H1 (cell line): ENCODE measurements around the gene HPS3. TPM values are rescaled to one million over a fixed set of nuclear protein-coding genes. Genes with fewer than 3 reads are reported as not detected.

Experiments
- CTCF ChIA-PET: fragments of 300-600 bp; sonication (Branson Sonifier 250); formaldehyde crosslinking; loops from one replicate; lab custom pipeline; 2021; ENCODE audit not compliant: partially characterized antibody; lab: Charles Lee
- POLR2A ChIA-PET: fragments of 300-600 bp; sonication (Branson Sonifier 250); formaldehyde crosslinking; loops from one replicate; lab custom pipeline; 2021; ENCODE audit warnings: inconsistent platforms; ENCODE audit not compliant: partially characterized antibody; lab: Charles Lee
- DNase-seq, 2 experiments: peaks; one replicate each; pipeline versions ENCODE4 v3.0.0 to v3.0.0-alpha.2; 2010 to 2022; ENCODE audit warnings: low spot score in 2 of 2, low read depth in 1 of 2, mixed read lengths in 1 of 2
- FAIRE-seq: peaks from 2 replicates; lab custom pipeline; 2011; peaks lifted over from hg19 to GRCh38; lab: Jason Lieb, UNC
- H2AFZ ChIP-seq: 2 replicates; pipeline ENCODE4 v1.8.1; 2012; ENCODE audit warnings: low read length, inconsistent platforms
- H2AK5ac ChIP-seq: 2 replicates; pipeline ENCODE4 v1.6.1; 2013; ENCODE audit warnings: low read depth, low read length
- H2BK120ac ChIP-seq: replicated peaks from 2 replicates; pipeline ENCODE3; 2013; ENCODE audit warnings: low read depth, low read length, inconsistent platforms
- H2BK12ac ChIP-seq: 2 replicates; pipeline ENCODE4 v1.6.1; 2013; ENCODE audit warnings: low read depth, low read length
- H2BK15ac ChIP-seq: 2 replicates; pipeline ENCODE4 v1.6.1; 2013; ENCODE audit warnings: low read length
- H2BK20ac ChIP-seq: 2 replicates; pipeline ENCODE4 v1.6.1; 2013; ENCODE audit warnings: low read length
- H2BK5ac ChIP-seq: 2 replicates; pipeline ENCODE4 v1.6.1; 2013; ENCODE audit warnings: low read depth, low read length
- H3K14ac ChIP-seq: 2 replicates; pipeline ENCODE4 v1.6.1; 2013; ENCODE audit warnings: inconsistent platforms; ENCODE audit not compliant: insufficient read length
- H3K18ac ChIP-seq: 2 replicates; pipeline ENCODE4 v1.6.1; 2013; ENCODE audit warnings: low read length; ENCODE audit errors: extremely low read depth
- H3K23ac ChIP-seq: 2 replicates; pipeline ENCODE4 v1.6.1; 2013; ENCODE audit warnings: inconsistent platforms; ENCODE audit not compliant: insufficient read length
- H3K23me2 ChIP-seq: 2 replicates; pipeline ENCODE4 v1.6.1; 2013; ENCODE audit warnings: low read depth, low read length
- H3K27ac ChIP-seq: 2 replicates; pipeline ENCODE4 v1.6.1; 2011; ENCODE audit warnings: low read depth, low read length, inconsistent platforms
- H3K27me3 ChIP-seq, 4 experiments: replicated peaks in 1 of 4; 1 replicate in 1 of 4; 2 replicates in 3 of 4; pipeline versions ENCODE4 v1.6.1 to v1.8.1; 2011 to 2013; ENCODE audit warnings: low read length in 3 of 4, mild to moderate bottlenecking in 3 of 4, inconsistent platforms in 2 of 4, mixed read lengths in 2 of 4, moderate library complexity in 1 of 4; ENCODE audit not compliant: control insufficient read depth in 3 of 4, insufficient read depth in 3 of 4; ENCODE audit errors: extremely low read depth in 1 of 4
- H3K36me3 ChIP-seq, 4 experiments: 2 replicates each; pipeline versions ENCODE4 v1.6.1 to v1.8.1; 2011 to 2013; ENCODE audit warnings: mild to moderate bottlenecking in 4 of 4, low read length in 3 of 4, moderate library complexity in 2 of 4, control low read depth in 1 of 4, inconsistent platforms in 1 of 4; ENCODE audit not compliant: insufficient read depth in 4 of 4, control insufficient read depth in 2 of 4
- H3K4ac ChIP-seq: replicated peaks from 2 replicates; pipeline ENCODE3; 2013; ENCODE audit warnings: low read length, low read depth, mixed read lengths, inconsistent platforms; ENCODE audit not compliant: insufficient read length
- H3K4me1 ChIP-seq, 4 experiments: replicated peaks in 1 of 4; 1 replicate in 1 of 4; 2 replicates in 3 of 4; pipeline versions ENCODE4 v1.6.1 to v1.8.1; 2011 to 2013; ENCODE audit warnings: low read length in 3 of 4, inconsistent platforms in 2 of 4, mixed read lengths in 1 of 4; ENCODE audit not compliant: insufficient read depth in 4 of 4, control insufficient read depth in 3 of 4
- H3K4me2 ChIP-seq, 2 experiments: 2 replicates each; pipeline versions ENCODE4 v1.6.1 to v1.8.1; 2011 to 2013; ENCODE audit warnings: low read depth in 2 of 2, low read length in 2 of 2, control low read depth in 1 of 2, inconsistent platforms in 1 of 2, mild to moderate bottlenecking in 1 of 2; ENCODE audit not compliant: insufficient read depth in 1 of 2
- H3K4me3 ChIP-seq, 4 experiments: fragments of 200-600, 300-600 bp in 1 of 4; sonication (generic), shearing (Covaris generic), sonication (Bioruptor Twin) in 1 of 4; 2 replicates each; pipeline versions ENCODE4 v1.5.1 to v1.8.1; 2011 to 2016; ENCODE audit warnings: low read length in 4 of 4, low read depth in 3 of 4, control low read depth in 2 of 4, inconsistent platforms in 2 of 4, mild to moderate bottlenecking in 2 of 4, mixed read lengths in 1 of 4, moderate library complexity in 1 of 4; ENCODE audit not compliant: insufficient read depth in 2 of 4; ENCODE audit errors: extremely low read depth in 1 of 4
- H3K56ac ChIP-seq: replicated peaks from 2 replicates; pipeline ENCODE3; 2013; ENCODE audit warnings: low read depth, mild to moderate bottlenecking, mixed read lengths, low read length, inconsistent platforms; ENCODE audit not compliant: insufficient read length
- H3K79me1 ChIP-seq: 2 replicates; pipeline ENCODE4 v1.6.1; 2013; ENCODE audit warnings: low read depth, low read length, control low read depth
- H3K79me2 ChIP-seq, 2 experiments: 2 replicates each; pipeline versions ENCODE4 v1.6.1 to v1.8.1; 2012 to 2013; ENCODE audit warnings: low read length in 2 of 2, mild to moderate bottlenecking in 2 of 2, inconsistent platforms in 1 of 2; ENCODE audit not compliant: insufficient read depth in 2 of 2, control insufficient read depth in 1 of 2
- H3K9ac ChIP-seq, 4 experiments: replicated peaks in 1 of 4; 1 replicate in 1 of 4; 2 replicates in 3 of 4; pipeline versions ENCODE4 v1.6.1 to v1.8.1; 2011 to 2013; ENCODE audit warnings: low read depth in 3 of 4, low read length in 3 of 4, control low read depth in 2 of 4, mild to moderate bottlenecking in 2 of 4, moderate library complexity in 2 of 4, inconsistent platforms in 1 of 4; ENCODE audit errors: extremely low read depth in 1 of 4
- H3K9me3 ChIP-seq, 2 experiments: 2 replicates each; pipeline versions ENCODE4 v1.6.1 to v1.8.1; 2012 to 2013; ENCODE audit warnings: mild to moderate bottlenecking in 2 of 2, moderate library complexity in 2 of 2, control low read depth in 1 of 2, inconsistent platforms in 1 of 2, low read depth in 1 of 2, low read length in 1 of 2, mixed read lengths in 1 of 2; ENCODE audit not compliant: insufficient read depth in 2 of 2
- H4K20me1 ChIP-seq, 2 experiments: replicated peaks in 1 of 2; 2 replicates each; pipeline versions ENCODE3 to v1.8.1; 2011 to 2013; ENCODE audit warnings: inconsistent platforms in 2 of 2, low read length in 2 of 2, mild to moderate bottlenecking in 1 of 2; ENCODE audit not compliant: insufficient read depth in 2 of 2, control insufficient read depth in 1 of 2
- H4K5ac ChIP-seq: 2 replicates; pipeline ENCODE4 v1.6.1; 2013; ENCODE audit warnings: low read length, low read depth, mixed read lengths, inconsistent platforms; ENCODE audit not compliant: insufficient read length
- H4K8ac ChIP-seq: 2 replicates; pipeline ENCODE4 v1.8.0; 2013; ENCODE audit warnings: mild to moderate bottlenecking, moderate library complexity, low read length, inconsistent platforms; ENCODE audit not compliant: insufficient read depth; ENCODE audit errors: extremely low read depth
- H4K91ac ChIP-seq: replicated peaks from 2 replicates; pipeline ENCODE3; 2013; ENCODE audit warnings: low read length, mixed read lengths, inconsistent platforms; ENCODE audit not compliant: insufficient read length
- ASH2L ChIP-seq: fragments of 200-600, 300-600 bp; sonication (generic); IDR thresholded peaks from one replicate; pipeline ENCODE4 v1.7.1; 2017; ENCODE audit warnings: low read length
- ATF2 ChIP-seq: IDR thresholded peaks from 2 replicates; pipeline ENCODE4 v1.6.1; 2012; ENCODE audit warnings: low read length, inconsistent platforms
- CHD2 ChIP-seq: IDR thresholded peaks from 2 replicates; pipeline ENCODE4 v1.6.1; 2012; ENCODE audit warnings: low read length, improper control_type of control experiment
- EP300 ChIP-seq, 2 experiments: IDR thresholded peaks; 1 replicate in 1 of 2; 2 replicates in 1 of 2; pipeline ENCODE4 v1.6.1; 2011 to 2012; ENCODE audit warnings: low read depth in 2 of 2, low read length in 2 of 2, mild to moderate bottlenecking in 2 of 2, borderline replicate concordance in 1 of 2, inconsistent platforms in 1 of 2, moderate library complexity in 1 of 2
- NANOG ChIP-seq: IDR thresholded peaks from 2 replicates; pipeline ENCODE4 v1.6.1; 2011; ENCODE audit warnings: low read length, low read depth, mild to moderate bottlenecking, inconsistent platforms; ENCODE audit not compliant: insufficient read depth, poor library complexity, severe bottlenecking
- NRF1 ChIP-seq: IDR thresholded peaks from 2 replicates; pipeline ENCODE4 v1.6.1; 2011; ENCODE audit warnings: mild to moderate bottlenecking, low read depth, low read length, improper control_type of control experiment
- POU5F1 ChIP-seq: IDR thresholded peaks from 2 replicates; pipeline ENCODE4 v1.6.1; 2011; ENCODE audit warnings: low read depth, mild to moderate bottlenecking, low read length, moderate library complexity
- SIRT6 ChIP-seq: IDR thresholded peaks from one replicate; pipeline ENCODE4 v1.7.1; 2012; ENCODE audit warnings: low read length, inconsistent platforms
- SP4 ChIP-seq: IDR thresholded peaks from 2 replicates; pipeline ENCODE4 v1.6.1; 2012; ENCODE audit warnings: low read length, inconsistent platforms
- YY1 ChIP-seq: IDR thresholded peaks from 2 replicates; pipeline ENCODE4 v1.6.1; 2011; ENCODE audit warnings: low read depth, mild to moderate bottlenecking, low read length
- WGBS, 2 experiments: shearing (Covaris generic) in 1 of 2; methylation state at CpG; one replicate each; pipeline versions ENCODE4 v1.1.6 to v1.1.7; 2013 to 2015; ENCODE audit warnings: low lambda C conversion rate in 2 of 2, mixed read lengths in 2 of 2, inconsistent platforms in 1 of 2, low coverage in 1 of 2, missing lambda C conversion rate in 1 of 2; ENCODE audit not compliant: insufficient replicate concordance in 2 of 2, insufficient coverage in 1 of 2, insufficient read length in 1 of 2; ENCODE audit errors: extremely low coverage in 1 of 2, missing lambda C conversion rate in 1 of 2; 5-methylcytosine and 5-hydroxymethylcytosine counted together
- polyA plus RNA-seq, 7 experiments: library from polyadenylated mRNA; depleted of rRNA in 3 of 7; stranded (reverse) in 5 of 7; unstranded in 2 of 7; fragments of >200 nt in 5 of 7; fragments of 200-250 nt in 2 of 7; gene quantifications; 1 replicate in 5 of 7; 2 replicates in 1 of 7; 4 replicates in 1 of 7; pipeline versions ENCODE4 v1.2.1 to v1.2.3, GENCODE V29; 2011 to 2013; ENCODE audit warnings: missing spikeins in 2 of 7, mixed read lengths in 2 of 7
- total RNA-seq: library from RNA; stranded (reverse); fragmentation: NEBNext Ultra II Directional; extraction: Animal tissue kit (Norgen Biotek cat#: 25700); gene quantifications from 2 replicates; pipeline ENCODE4 v1.2.1, GENCODE V29; 2021

HPS3 gene
- total and polyA plus RNA-seq, 2 of the 8 experiments (the other 6 are each of a cell fraction or from before 2014, with no cell fraction given) = 23.7 to 48.7 TPM

DNA sequence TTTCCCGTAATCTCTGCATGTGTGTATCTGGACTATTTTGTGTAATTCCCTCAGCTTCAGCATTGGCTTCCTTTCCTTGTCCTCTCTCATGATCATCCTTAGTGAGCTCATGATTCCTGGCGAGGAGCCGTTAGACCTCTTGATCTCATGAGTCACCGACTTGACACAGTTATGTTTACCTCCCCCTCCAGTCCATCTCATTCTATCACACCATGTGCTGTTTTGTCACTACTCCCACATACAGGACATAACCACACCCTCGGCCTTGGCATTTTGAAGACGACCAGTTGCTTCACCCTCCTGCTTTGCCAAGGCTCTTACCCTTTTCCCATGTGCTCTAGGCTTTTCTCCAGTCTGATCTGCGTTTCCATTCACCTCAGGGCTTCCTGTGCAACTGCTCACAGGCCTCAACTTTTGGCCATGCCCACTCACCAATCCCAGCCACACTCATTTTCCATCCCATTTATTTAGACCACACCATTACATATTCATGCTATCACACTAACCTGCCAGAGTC lies 50.7 kb downstream of the HPS3 start:
- Histone ChIP-seq H4K91ac (no peak overlapping the region), H3K9me3 (peaks cover 5 to 10% of the 10 kb centered on the region in 2 experiments; a peak in 3 of 4 replicates), H2BK12ac (peak overlapping the region; percentile 77; the same call in 1 of the 2 replicates), H2BK5ac (no peak overlapping the region), H2BK20ac (peak overlapping the region; percentile 44; the same call in 1 of the 2 replicates), H3K27me3 (no peaks in the 10 kb centered on the region), H3K4me2 (no peak overlapping the region), H3K56ac (no peak overlapping the region), H2AK5ac (no peak overlapping the region), H3K4me1 (no peaks in the 10 kb centered on the region), H3K36me3 (peaks cover 0 to 26% (median 10%) of the 10 kb centered on the region in 4 experiments; a peak in 3 of 8 replicates), H3K79me2 (no peaks in the 10 kb centered on the region), H4K20me1 (no peaks in the 10 kb centered on the region), H2BK120ac (no peak overlapping the region), H3K23ac (no peak overlapping the region), H3K23me2 (no peaks in the 10 kb centered on the region; the same call in 1 of the 2 replicates), H3K27ac (no peak overlapping the region), H2BK15ac (no peak overlapping the region; the same call in 1 of the 2 replicates), H3K14ac (no peak overlapping the region), H3K9ac (no peak overlapping the region), H4K5ac (no peak overlapping the region), H3K4me3 (no peak overlapping the region), H3K18ac (no peak overlapping the region), H3K4ac (peak overlapping the region; percentile 13), H2AFZ (no peak overlapping the region), H4K8ac (no peak overlapping the region), H3K79me1 (no peaks in the 10 kb centered on the region)
- 91% methylated on average over 7 of the region's 7 CpGs; no CpG with 5 or more reads in 1 of the 2 experiments for WGBS, 2 experiments
- TF ChIP-seq POU5F1 (no peak), ATF2 (no peak), CHD2 (no peak), NRF1 (no peak), ASH2L (no peak), NANOG (no peak), SIRT6 (no peak), EP300 (IDR thresholded peaks at IDR 0.05; ENCODE audit: borderline replicate concordance in 1 of 2, low read depth in 2 of 2, low read length in 2 of 2) (no peak), YY1 (no peak), SP4 (no peak)
- POLR2A ChIA-PET = interaction anchor here (2.0 to 2.1 kb wide), 2 partner anchors 15 to 17 kb away, joined by 5 to 6 read pairs; no protein-coding TSS in a partner anchor
- FAIRE-seq (no peak), DNase-seq (no peak)
- CTCF ChIA-PET = interaction anchor here (0.6 to 0.7 kb wide), 3 partner anchors 116 to 301 kb away, joined by 3 to 4 read pairs (median 3); no protein-coding TSS in a partner anchor
